ENCODE results near the gene DBI.
"Not testable (repeated sequence)": the region's sequence is repeated elsewhere in the genome, so short reads cannot be mapped to it uniquely, and the experiment has no call there.

The DBI gene

GRCh38 chr2:119402106-119402505, 35.3 kb downstream of the DBI start:
- H3K4me1 ChIP-seq (ENCODE audit: control insufficient read depth in 1 of 2, insufficient read depth in 1 of 2, low read depth in 1 of 2, low read length in 1 of 2), result peaks cover 0 to 7% of the 10 kb centered on the region in 2 experiments
- no peaks in the 10 kb centered on the region for H3K36me3 ChIP-seq
- no peak overlapping the region for H3K4me3 ChIP-seq (ENCODE audit: low read depth in 1 of 2, low read length in 1 of 2)
- no peak for TF ChIP-seq CTCF (IDR thresholded peaks at IDR 0.05)
- H3K27me3 ChIP-seq, result peaks cover 3% of the 10 kb centered on the region
- no peak overlapping the region for H3K27ac ChIP-seq
- no peaks in the 10 kb centered on the region for H3K9me3 ChIP-seq

GRCh38 chr2:119402645-119403560, 36.1 kb downstream of the DBI start:
- no peaks in the 10 kb centered on the region for H3K36me3 ChIP-seq
- H3K4me3 ChIP-seq (ENCODE audit: low read depth in 1 of 2, low read length in 1 of 2), result no peak overlapping the region
- no peak overlapping the region for H3K27ac ChIP-seq
- H3K4me1 ChIP-seq (ENCODE audit: control insufficient read depth in 1 of 2, insufficient read depth in 1 of 2, low read depth in 1 of 2, low read length in 1 of 2), result peaks cover 0 to 7% of the 10 kb centered on the region in 2 experiments
- H3K27me3 ChIP-seq, result peaks cover 3% of the 10 kb centered on the region
- no peak for TF ChIP-seq CTCF (IDR thresholded peaks at IDR 0.05)
- no peaks in the 10 kb centered on the region for H3K9me3 ChIP-seq

GRCh38 chr2:119403618-119404017, 36.8 kb downstream of the DBI start:
- H3K4me3 ChIP-seq (ENCODE audit: low read depth in 1 of 2, low read length in 1 of 2); H3K27me3 ChIP-seq; H3K36me3 ChIP-seq; H3K27ac ChIP-seq; H3K4me1 ChIP-seq (ENCODE audit: control insufficient read depth in 1 of 2, insufficient read depth in 1 of 2, low read depth in 1 of 2, low read length in 1 of 2); H3K9me3 ChIP-seq: not testable (repeated sequence)

- TF ChIP-seq CTCF (IDR thresholded peaks at IDR 0.05), result no peak
- H3K36me3 ChIP-seq, result no peaks in the 10 kb centered on the region
- H3K27ac ChIP-seq, result no peak overlapping the region
- no peak overlapping the region for H3K4me3 ChIP-seq (ENCODE audit: low read depth in 1 of 2, low read length in 1 of 2)
- H3K4me1 ChIP-seq (ENCODE audit: control insufficient read depth in 1 of 2, insufficient read depth in 1 of 2, low read depth in 1 of 2, low read length in 1 of 2), result peaks cover 0 to 7% of the 10 kb centered on the region in 2 experiments
- no peaks in the 10 kb centered on the region for H3K27me3 ChIP-seq
- H3K9me3 ChIP-seq, result no peaks in the 10 kb centered on the region
Observed at GRCh38 chr2:119405151-119405550, 38.4 kb downstream of the DBI start.

- Histone ChIP-seq H3K9me3 (no peaks in the 10 kb centered on the region), H3K36me3 (no peaks in the 10 kb centered on the region), H3K4me1 (ENCODE audit: control insufficient read depth in 1 of 2, insufficient read depth in 1 of 2, low read depth in 1 of 2, low read length in 1 of 2) (peaks cover 0 to 6% of the 10 kb centered on the region in 2 experiments), H3K27me3 (peaks cover 12% of the 10 kb centered on the region), H3K4me3 (ENCODE audit: low read depth in 1 of 2, low read length in 1 of 2) (no peak overlapping the region), H3K27ac (no peak overlapping the region)
- TF ChIP-seq CTCF (IDR thresholded peaks at IDR 0.05), result peak; percentile 47
Observed at GRCh38 chr2:119407430-119408220, 40.8 kb downstream of the DBI start.

GRCh38 chr2:119408221-119408619, 41.4 kb downstream of the DBI start:
- no peak for TF ChIP-seq CTCF (IDR thresholded peaks at IDR 0.05)
- Histone ChIP-seq H3K36me3 (no peaks in the 10 kb centered on the region), H3K4me1 (ENCODE audit: control insufficient read depth in 1 of 2, insufficient read depth in 1 of 2, low read depth in 1 of 2, low read length in 1 of 2) (no peaks in the 10 kb centered on the region), H3K27ac (no peak overlapping the region), H3K9me3 (no peaks in the 10 kb centered on the region), H3K4me3 (ENCODE audit: low read depth in 1 of 2, low read length in 1 of 2) (no peak overlapping the region), H3K27me3 (peaks cover 12% of the 10 kb centered on the region)

All from neutrophil (primary cell).